T-helper 2 cell treated with Interferon-gamma antibody and Interleukin-4, amounts not matched to agents 100 ng/mL and 5 ng/mL, for 36 hours (primary cell): ENCODE results near the gene KANSL1L. TPM values are rescaled to one million over a fixed set of nuclear protein-coding genes. Genes with fewer than 3 reads are reported as not detected.
"Not testable (repeated sequence)": the region's sequence is repeated elsewhere in the genome, so short reads cannot be mapped to it uniquely, and the experiment has no call there.

ENCODE experiments used
- intact Hi-C: fragments of 100-400 bp; cut with micrococcal nuclease; formaldehyde crosslinking; loops from one replicate; pipeline ENCODE4 v1.15.1; 2023
- total RNA-seq: library from RNA; stranded (reverse); gene quantifications from 2 replicates; pipeline ENCODE4 v1.2.3, GENCODE V29; 2022

Gene KANSL1L
- total RNA-seq, 1 donor from 2014 or later: 4.8 TPM

DNA sequence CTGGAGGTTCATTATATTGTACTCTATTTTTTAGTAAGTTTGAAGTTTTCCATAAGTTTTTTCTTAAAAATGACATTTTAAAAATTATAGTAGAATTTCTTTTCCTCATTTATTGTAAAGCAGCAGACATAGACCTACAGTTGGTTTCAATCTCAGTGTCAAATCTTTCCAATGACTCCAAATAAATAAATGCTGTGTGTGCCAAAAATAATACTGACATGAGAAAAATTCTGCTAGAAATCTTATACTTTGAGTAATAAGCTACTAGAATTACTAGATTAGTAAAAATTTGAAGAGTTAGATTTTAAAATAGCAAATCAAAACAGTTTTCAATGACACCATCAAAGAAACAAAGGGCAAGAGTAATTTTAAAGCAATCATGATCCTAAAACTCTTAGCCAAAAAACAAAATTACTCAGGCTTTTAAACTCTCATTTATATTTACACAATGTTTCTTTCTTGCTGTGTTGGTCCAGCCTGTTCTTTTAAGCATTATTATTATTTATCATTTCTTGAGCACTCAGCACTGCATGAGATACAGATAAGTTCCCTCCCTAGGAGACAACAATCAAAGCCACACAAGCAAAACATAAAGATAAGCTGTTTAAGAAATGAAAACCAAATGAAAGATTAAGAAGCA lies 8.3 kb upstream of the KANSL1L start:
- intact Hi-C loops: no loop called here

DNA sequence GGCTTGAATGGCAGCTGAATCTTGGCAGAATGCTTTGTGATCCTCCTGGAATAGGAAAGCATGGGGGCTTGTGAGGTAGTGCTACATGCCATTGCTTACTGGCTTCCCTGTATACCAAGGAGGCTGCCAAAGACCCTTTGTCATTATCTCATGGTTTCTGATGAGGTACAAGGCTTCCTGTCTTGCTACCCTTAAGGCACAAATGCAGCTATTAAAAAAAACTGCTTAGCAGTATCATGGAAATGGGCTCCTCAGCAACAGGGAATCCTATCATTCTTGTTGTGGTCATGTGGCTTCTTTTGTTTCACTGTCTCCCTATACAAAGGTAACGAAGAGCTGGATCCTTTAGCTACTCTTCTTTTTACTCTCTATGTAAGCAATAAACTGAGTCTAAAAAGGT lies 6.6 kb upstream of the KANSL1L start:
- intact Hi-C loops: no loop called here

DNA sequence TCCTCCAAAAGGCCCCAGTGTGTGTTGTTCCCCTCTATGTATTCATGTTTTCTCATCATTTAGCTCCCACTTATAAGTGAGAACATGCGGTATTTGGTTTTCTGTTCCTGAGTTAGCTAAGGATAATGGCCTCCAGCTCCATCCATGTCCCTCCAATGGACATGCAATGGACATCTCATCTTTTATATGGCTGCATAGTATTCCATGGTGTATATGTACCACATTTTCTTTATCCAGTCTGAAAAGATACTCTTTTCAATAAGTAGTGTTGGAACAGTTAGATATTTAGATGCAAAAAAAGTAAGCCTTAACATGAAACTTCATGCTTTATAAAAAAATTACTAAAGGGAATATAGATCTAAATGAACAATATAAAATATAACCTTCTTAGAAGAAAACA lies 5.9 kb upstream of the KANSL1L start:
- intact Hi-C loops: not testable (repeated sequence)

DNA sequence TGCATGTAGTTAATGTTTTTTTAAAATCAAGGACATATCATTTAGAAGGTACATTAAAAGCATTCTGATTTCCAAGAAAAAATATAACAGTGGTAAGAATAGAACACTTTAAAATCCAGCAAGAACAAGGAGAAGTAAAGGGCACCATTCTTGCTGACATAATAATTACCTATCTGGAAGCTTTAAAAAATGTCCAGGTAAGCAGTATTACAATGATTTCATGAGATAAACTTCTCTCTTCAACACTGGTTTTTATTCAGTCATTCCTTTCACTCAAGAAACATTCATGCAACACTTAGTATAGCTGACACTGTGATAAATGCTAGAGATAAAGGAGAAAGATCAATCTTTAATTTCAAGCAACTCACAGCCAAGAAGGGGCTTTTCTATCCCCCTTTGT lies 2.9 kb upstream of the KANSL1L start:
- intact Hi-C loops: no loop called here

DNA sequence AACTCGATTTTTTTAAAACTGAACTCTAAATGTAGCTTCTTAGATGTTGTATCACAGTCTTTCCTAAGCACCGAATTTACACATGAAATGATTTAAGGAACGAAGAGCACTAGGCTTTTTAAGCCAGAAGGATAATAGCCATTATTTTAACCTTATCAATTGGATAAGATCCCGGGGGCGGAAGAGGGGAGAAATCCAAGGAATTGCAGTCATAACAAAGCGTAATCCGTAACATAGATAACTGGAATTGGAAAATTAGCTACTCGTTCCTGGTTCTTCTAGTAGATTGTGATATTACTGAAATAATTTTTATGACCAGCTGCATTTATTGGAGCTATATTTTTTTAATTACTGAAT lies 988 bp upstream of the KANSL1L start:
- intact Hi-C loops: no loop called here

DNA sequence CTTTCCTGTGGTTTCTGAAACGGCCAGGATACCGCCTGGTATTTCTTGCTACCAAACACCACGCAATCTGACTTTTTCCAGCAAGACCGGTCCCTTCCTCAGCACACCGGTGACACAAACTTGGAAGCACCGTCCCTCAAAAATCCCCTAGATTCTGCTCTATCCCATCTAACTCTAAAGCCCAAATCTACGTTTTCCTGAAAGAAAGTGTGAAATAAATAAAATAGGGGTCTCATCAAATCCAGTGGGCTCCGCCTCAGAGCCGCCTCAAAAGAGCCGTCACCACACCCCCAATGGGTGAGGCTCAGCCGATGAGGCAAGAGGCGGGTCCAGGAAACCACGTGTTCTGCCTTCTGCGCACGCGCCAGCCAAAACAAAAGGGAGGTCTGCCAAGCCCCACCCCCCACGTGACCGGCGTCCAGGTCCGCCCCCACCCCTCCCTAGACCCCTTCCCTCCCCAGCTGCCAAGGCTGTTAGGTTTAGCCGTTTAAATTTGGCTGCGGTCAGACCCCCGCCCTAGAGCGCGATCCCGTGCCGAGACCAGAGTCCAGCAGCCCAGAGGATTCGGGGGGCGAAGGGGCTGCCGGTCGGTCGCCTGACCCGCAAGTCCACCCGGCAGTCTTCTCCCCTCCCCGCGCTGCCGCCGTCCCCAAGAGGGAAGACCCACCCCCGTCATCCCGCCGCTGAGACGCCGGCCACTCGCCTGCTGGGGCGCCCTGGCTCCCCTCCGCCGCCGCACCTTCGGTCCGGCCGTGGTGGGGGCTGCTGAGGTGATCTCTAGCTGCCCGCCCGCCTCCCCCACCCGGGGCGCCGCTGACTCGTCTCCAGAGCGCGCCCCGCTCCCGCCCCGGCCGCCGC lies 534 bp downstream of the KANSL1L start:
- intact Hi-C loops: loop anchor here (1.0 to 2.0 kb wide), 3 partner anchors 168 to 1904 kb away; partner anchors contain the start of genes LANCL1, PIKFYVE and RPE

DNA sequence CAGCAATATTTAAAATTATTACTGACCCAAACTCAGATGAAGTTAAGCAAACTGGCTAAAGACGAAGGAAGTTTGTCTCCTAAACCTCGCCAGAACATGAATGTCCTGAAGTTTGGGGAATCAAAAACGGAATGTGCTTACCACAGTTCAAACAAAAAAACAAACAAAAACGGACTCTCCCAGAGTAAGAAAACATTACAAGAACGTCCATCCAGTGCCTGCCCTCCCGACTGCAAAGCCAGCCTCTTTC lies 1.1 kb downstream of the KANSL1L start:
- intact Hi-C loops: loop anchor here (1.0 to 2.0 kb wide), 3 partner anchors 168 to 1903 kb away; partner anchors contain the start of genes LANCL1, PIKFYVE and RPE

DNA sequence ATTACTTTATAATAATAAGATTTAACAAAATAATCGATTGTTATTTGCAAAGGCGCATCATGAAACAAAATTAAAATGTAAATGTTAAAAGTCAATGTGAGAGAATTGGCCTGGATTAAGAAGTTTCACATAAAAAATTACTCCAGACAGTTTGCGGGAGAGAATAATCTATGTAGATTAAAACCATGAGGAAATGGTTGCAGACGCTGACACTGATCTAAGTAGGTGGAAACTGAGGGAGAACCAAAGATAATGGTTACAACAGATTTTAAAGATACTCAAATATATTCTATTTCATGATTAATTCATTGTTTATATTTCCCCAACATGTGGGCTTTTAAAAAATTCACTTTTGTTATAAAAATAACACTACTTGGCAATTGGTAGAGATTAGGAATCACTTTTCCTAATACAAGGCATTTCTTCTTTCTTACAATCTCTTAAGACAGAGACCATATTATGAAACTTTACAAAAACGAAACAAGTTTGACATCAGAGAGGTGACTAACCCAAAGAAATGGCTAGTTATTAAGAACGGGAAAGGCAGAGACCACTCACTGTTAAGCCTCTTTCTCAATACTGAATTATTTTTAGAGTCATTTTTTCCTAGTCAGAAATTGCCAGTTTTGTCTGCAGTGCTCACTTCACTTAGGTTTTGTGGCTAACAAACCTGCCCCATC lies 1.6 kb downstream of the KANSL1L start:
- intact Hi-C loops: loop anchor here (1.0 to 2.0 kb wide), 3 partner anchors 167 to 1903 kb away; partner anchors contain the start of genes LANCL1, PIKFYVE and RPE

DNA sequence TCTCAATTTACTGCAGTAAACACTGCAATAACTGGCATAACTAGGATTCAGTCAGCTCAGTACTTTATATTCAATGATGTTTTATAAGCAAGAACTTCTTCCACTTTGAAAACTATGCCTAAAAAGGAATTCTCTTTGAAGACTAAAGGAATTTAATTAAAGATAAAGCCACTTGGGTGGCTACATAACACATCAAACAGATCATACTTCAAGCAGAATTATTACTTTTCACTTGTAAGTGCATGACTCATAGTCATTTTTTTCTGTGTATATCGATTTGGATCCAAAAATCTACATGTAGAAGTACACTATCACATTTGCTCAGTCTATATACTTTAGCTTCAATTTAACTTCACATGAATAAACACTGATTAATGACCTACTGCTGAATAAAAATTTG lies 4.0 kb downstream of the KANSL1L start:
- intact Hi-C loops: no loop called here

DNA sequence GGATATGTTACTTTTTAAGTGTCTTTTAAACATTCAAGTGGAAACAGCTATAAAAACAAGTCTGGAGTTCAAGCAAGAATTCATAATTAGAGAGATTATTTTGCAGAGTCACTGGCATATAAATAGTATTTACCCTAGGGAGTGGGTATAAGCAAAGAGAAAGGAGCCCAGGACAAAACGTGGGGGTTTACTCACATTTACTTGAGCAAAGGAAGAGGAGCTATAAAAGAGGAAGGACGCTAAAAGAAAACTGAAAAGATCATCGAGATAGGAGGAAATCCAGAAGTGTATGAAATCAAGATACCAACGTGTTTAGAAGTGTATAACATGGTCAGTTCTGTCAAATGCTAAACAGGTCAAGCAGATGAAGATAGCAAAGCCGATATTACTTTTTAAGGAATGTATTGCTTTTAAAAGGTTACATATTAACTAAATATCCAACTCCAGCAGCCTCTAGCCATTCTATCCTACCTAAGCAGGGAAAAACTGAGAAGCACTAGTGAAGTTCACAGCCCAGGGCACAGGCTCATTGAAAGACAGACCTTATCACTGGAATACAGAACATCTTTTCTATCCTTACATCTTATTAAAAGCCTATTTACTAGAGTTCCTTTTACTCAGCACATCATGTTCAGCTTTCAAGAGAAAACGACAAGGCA lies 8.6 kb downstream of the KANSL1L start:
- intact Hi-C loops: no loop called here

DNA sequence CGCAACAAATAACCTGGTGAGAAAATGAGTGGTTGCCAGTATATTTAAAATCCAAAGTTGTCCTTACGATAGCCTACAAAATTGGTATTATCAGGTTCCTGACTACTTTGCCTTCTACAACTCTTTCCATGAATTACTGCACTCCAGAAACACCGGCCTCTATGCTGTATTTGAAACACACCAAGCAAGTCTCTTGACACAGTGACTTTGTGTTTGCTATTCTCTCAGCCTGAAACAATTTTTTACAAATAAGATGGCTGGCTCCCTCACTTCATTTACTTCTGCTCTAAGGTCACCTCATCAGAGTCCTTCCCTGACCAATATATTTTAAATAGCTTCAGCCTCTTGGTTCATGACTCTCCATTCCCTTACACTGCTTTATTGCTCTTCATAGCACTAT lies 12.2 kb downstream of the KANSL1L start:
- intact Hi-C loops: no loop called here

DNA sequence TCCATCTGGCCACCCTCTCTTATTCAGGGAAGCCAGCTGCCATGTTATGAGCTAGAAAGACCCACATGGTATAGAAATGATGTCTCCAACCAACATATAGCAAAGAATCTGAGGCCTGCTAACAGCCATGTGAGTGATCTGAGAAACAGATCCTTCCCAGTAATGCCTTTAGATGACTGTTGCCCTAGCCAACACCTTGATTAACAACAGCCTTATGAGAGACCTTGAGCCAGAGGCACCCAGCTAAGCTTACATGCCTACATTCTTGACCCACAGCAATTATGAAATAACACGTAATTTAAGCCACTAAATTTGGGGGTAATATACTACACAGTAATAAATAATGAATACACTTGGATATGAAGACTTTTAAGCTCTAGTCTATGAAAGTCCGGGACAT lies 13.0 kb downstream of the KANSL1L start:
- intact Hi-C loops: no loop called here

DNA sequence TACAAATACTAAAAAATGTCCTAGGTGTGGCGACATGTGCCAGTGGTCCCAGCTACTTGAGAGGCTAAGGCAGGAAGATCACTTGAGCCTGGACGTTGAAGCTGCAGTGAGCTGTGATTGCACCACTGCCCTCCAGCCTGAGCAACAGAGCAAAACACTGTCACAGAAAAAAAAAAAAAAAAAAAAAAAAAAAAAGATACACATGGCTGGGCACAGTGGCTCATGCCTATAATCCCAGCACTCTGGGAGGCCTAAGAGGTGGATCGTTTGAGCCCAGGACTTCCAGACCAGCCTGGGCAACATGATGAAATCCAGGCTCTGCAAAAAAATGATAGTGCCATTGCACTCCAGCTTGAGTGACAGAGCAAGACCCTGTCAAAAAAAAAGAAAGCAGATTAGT lies 13.7 kb downstream of the KANSL1L start:
- intact Hi-C loops: no loop called here

DNA sequence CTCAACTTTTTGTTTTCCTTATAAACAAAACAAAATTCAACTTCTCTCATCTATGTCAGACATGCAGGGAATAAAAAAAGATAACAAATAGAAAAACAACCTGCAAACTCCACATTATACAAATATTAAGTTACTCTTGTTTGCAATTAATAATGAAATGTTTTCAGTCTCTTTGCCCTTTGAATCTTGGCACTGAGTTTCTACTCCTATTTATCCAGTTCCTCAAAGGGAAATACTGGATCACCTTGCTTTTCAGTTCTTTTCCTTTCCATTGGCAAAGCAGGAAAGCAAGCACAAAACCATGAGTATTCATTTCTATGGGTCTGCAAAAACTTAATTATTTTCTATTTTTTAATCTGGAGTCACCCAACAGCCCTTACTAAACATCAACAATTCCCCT lies 23.6 kb downstream of the KANSL1L start:
- intact Hi-C loops: no loop called here

DNA sequence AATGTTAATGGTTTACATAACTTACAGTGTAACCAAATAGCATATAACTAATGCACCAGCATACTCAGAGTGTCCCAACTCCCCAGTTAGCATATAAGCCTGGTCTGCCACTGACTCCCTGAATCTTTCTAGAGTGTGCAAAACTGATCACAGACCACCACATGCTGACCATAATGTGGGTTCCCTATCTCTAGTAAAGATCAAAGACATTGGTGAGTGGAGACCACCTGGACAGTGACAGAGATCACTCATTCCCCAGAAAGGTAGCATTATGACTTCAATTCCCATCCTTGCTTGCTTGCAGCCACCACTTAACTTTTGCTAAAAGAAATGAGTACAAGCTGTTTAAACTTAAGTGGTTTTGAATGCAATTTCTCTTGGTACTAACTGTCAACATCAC lies 39.0 kb downstream of the KANSL1L start:
- intact Hi-C loops: no loop called here

DNA sequence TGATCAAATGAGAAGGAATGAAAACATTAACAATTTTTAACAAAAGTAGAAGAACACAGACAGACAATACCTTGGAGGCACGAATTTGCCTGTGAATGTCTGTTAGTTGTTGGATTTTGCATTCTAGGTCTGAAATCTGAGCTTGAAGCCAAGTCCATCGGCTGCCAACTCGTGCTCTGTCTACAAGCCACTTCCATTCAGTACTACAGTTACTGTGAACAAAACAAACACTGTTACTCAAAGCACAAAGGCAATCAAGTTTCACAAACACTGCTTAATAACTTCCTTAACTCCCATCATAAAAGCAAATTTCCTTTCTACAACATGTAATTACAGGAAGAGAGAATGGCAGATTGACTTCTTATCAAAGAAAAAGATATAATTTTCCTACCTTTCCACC lies 42.2 kb downstream of the KANSL1L start:
- intact Hi-C loops: no loop called here

DNA sequence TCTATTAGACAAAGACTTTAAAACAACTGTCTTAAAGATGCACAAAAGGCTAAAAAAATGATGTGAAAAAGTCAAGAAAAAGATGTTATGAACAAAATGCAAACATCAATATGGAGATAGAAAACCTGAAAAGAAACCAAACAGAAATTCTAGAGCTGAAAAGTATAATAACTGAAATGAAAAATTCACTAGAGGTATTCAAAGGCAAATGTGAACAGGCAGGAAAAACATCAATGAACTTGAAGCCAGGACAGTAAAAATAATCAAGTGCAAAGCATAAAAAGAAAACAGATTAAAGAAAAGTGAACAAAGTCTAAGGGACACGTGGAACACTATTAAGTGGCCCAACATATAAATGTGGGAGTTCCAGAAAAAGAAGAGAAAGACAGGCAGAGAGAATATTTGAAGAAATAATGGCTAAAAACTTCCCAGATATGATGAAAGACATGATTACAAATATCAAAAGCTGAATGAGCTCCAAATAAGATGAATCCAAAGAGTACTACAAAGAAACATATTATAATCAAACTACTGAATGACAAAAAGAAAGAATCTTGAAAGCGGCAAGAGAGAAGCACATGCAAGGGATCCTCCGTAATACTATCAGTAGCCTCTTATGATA lies 57.5 kb downstream of the KANSL1L start:
- intact Hi-C loops: no loop called here

DNA sequence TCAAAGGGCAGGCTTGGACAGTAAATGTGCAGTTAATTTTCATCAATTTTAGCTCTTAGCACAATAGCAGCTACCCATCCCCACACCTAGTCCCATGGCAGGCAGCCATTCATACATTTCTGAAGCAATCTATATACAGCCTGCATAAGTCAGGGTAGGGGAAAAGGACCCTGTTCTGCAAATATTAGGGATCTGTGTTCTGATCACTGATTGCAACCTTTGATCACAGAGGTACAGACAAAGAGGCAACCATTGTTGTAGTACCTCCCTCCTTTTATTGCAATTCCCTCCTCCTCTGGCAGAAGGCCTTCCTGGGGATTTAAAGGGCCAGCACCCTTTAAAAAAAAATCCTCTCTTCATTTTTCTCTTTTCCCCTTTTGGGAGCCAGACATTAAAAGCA lies 58.3 kb downstream of the KANSL1L start:
- intact Hi-C loops: no loop called here

DNA sequence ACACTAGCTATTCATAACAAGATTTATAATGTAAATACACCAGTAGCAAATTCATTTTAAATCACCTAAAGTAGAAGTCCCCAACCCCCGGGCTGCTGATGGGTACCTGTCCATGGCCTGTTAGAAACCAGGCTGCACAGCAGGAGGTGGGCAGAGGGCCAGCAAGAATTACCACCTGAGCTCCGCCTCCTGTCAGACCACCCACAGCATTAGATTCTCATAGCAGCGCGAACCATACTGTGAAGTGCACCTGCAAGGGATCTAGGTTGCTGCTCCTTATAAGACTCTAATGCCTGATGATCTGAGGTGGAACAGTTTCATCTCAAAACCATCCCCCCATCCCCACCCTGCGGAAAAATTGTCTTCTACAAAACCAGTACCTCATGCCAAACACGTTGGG lies 71.3 kb downstream of the KANSL1L start:
- intact Hi-C loops: no loop called here

DNA sequence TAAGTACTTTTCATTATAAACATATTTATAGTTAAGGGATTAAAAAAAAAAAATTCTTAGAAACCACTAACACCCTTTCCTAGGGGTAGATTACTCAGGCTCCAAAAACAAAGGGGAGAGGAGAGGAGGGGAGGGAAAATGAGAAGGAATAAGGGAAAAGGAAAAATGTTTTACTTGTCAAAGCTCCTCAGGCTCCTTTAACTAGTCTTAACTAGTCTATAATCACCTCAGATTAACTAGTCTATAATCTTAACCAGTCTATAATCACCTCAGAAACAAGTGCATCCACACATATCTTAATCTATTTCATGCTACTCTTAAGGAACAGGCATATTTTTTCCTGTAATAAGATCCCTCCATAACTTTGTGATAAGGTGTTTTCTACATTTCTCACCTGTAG lies 76.4 kb downstream of the KANSL1L start:
- intact Hi-C loops: no loop called here

DNA sequence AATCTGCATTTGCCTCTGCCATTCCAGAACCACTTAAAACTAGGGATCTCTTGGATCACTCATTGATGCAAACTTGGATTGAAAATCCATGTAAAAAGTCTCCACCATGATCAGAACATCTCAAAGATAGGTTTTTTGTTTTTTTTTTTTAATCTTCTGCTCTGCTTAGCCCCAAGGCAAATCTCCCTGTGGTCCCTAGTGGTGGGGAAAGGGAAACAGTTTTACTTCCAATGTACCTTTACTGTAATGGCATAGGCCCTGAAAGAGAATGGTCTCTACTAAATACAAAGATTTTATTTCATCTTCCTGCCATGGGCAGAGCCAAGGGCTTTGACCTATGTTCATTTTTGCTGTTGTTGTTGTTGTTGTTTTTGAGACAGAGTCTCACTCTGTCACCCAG lies 78.4 kb downstream of the KANSL1L start:
- intact Hi-C loops: no loop called here

DNA sequence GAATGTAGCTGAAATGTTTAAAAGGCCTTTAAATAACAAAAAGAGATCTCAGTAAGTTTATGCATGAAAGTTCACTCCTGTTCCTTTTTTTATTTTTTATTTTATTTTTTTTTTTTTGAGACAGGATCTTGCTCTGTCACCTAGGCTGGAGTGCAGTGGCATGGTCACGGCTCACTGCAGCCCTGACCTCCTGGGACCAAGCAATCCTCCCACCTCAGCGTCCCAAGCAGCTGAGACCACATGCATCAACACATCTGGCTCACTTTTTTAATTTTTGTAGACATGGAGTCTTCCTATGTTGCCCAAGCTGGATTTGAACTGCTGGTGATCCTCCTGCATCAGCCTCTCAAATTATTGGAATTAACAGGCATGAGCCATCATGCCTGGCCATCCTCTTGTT lies 84.3 kb downstream of the KANSL1L start:
- intact Hi-C loops: no loop called here
